NCI-H1048 (cell line): ENCODE measurements around the gene GLRX.
"Not testable (repeated sequence)": the region's sequence is repeated elsewhere in the genome, so short reads cannot be mapped to it uniquely, and the experiment has no call there.

Source experiments
- DNase-seq: peaks from one replicate; lab custom pipeline; 2025; lab: John Stamatoyannopoulos, UW

GLRX gene

DNA sequence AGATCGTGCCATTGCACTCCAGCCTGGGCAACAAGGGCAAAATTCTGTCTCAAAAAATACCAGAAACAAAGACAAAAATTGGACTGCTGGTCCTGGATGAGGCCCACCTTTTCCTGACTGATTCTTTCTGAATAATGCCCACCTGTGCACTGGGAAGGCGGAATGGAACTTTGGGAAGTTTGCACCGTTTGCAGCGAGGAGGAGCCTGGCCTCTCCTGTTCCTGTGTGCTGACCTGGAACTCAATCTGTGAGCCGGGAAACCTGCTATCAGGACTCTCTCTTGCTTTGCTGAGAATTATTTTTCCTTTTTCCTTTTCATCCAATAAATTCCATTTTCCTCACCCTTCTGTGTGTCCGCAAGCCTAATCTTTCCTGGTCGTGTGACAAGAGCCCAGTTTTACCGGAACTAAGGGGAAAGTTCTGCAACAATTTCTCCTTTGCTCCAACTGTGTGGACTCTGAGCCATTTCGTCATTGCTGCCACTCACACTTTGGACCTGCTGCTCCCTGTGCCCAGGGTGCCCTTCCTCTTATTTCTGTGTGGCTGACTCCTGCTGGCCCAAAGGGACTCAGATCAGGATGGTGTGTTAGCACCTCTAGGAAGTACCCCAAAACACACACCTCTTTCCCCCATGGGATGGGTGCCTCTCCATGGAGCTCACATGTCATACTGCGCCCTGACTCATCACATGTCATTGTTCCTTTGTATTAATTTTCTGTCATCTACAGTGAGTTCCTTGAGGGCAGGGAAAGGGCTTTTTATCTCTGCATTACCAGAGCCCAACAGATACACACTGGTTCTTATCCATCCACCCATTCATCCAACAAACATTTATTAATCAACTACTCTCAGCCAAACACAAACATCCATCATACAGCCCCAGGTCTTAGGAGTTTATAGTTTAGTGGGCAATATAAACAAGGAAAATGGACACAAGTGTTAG lies 4.7 kb upstream of the GLRX start:
- no peak for DNase-seq

DNA sequence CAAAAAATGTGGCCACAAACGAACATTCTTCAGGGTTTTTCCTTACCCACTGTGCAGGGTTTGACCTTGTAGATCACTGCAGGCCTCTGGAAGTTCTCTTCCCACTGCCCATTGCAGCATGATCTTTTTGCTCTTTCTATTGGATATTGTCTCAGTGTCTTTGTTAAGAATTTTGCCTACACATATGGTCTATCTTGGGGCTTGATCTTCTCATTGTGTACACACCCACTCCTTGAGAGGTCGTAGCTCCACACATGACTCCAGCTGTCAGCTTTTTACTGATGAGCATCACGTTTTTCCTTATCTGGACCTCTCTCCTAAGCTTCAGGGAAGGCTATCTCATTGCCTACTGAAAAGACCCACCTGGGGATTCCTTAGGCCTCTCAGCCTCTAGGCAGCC lies 3.0 kb upstream of the GLRX start:
- DNase-seq, result no peak

DNA sequence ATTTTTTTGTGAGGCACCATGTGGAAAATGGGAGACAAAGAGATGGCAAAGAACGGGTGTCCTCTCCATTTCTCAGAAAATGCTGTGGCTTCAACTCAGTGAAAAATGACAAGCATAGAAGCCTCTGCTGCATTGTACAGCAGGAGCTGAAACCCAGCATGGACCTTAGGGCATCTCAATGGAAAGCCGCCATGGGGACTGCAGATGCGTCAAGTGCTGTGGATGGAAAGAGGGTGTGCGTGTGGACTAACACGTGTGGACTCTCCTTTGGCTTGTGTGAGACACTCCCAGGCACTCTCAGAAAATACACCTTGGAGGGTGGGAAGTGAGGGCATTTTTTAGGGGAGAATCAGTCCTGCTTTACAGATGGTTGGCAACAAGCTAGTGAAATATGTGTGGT lies 2.2 kb upstream of the GLRX start:
- DNase-seq, result no peak

DNA sequence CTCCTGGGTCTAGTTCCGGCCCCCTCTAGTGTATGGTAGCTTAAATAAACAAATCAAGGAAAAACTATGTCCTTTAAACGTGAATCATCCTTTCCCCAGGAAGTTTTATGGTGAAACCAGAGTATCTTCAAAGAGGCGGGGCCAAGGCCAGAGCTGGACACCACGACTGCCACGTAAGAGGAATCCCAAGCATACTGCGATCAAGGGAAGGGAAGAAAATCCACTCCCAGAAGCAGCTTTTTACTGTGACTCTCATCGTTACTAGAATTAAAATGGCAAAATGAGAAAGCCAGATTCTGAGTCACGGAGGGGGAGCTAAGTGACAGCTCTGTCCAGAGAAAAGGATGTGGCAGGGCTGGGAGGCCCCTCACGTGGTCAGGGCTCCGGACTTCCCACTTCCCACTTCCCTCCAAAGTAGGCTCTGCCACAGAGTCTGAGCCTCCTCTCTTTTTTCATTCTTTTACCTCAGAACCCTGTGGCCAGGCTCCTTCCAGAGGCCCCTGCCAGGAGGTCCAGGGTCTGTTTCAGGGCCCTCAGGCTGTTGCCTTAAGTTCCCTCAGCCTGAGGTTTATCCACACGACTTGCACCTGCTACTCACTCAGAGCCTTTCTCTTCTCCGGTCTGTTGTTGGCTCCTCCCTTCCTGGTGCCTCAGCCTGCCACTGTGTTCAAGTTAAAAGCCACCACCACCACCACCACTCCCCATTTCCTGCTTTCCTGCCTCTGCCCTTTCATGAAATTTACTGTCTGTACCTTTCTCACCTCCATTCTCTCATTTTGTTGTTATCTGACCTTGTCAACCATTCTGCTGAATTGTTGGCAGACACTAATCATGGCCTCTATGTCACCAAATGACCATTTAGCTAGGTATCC lies 1.4 kb upstream of the GLRX start:
- DNase-seq, result no peak

DNA sequence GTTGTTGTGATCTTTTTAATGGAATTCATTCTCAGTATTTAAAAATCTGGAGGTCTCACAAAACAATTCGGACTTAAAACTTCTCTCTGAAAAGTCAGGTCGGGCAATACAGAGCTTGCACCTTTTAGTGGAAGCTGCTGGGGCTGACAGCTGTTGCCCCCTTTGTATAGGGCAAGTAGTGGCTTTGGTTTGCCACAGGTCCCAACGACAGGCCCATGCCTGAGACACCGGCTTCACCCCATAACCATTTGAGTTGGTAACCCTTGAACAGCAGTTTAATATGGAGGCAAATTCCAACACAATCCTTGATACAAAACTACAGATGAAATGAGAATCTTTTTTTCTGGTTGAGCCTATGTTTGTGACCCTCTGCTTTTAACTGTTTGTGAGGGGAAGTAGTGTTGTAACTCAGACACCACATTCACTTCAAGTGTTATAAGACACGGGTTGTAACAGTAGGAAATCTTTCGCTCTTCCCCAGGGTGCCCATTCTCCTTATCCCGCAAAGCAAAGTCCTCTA lies 752 bp upstream of the GLRX start:
- no peak for DNase-seq

DNA sequence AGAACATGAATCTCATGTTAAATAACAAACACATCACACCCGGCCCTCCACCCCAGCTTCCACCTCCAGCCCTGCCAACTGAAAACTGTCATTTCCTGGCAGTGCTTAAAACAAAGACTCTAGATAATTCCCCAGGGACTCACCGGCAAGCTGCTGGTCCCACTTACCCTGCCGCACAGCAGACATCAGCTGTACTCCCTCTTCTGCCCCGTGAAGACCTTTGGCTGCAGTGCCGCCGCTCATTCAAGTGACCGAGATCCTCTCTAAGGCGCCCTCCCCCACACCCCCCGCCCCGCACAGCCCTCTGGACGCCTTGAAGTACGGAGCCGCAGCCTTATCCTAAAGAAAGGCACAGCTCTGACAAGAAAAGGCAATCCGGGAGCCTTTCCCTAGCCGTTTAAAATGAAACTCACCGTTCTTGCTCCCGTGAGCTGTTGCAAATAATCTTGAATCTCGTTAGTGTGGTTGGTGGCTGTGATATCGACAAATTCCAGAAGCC lies 434 bp downstream of the GLRX start:
- no peak for DNase-seq

DNA sequence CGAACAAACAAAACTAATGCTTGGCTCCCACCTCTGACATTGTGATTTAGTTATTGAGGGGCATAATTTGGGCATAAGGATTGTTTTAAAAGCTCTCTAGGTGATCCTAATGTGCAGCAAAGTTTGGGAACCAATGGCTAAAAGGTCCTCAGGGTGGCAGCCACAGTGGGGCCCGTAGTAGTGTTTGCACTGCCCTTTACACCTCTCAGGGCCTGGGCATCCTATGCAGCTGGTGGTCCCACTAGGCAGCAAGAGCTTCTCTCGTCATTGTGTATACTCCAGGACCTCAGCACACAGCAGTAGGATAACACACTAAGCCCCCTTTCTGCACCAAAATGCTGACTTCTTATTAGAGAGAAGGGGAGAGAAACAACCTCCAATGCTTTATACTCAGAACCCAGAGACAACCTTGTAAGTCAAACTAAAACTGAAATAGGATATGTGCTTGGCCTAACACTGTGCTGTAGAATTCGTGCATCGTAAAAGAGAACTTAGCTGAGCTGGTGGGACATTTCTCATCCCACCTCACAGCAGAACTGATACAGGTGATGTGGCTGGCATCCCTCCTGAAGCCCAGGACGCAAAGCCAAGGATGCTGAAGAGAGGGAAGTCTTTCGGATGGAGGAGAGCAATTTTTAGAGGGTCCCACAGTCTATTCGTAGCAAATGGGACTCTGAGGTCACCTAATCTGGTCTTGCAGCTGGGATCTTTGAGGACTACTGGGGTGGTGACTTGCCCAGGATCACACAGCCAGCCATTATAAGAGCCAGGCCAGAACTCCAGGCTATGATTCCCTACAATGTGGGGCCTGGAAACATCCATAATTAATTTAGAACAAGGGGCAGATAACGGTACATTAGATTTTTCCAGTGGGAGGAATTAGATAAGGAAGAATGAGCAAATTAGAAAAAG lies 1.2 kb downstream of the GLRX start:
- DNase-seq, result no peak

DNA sequence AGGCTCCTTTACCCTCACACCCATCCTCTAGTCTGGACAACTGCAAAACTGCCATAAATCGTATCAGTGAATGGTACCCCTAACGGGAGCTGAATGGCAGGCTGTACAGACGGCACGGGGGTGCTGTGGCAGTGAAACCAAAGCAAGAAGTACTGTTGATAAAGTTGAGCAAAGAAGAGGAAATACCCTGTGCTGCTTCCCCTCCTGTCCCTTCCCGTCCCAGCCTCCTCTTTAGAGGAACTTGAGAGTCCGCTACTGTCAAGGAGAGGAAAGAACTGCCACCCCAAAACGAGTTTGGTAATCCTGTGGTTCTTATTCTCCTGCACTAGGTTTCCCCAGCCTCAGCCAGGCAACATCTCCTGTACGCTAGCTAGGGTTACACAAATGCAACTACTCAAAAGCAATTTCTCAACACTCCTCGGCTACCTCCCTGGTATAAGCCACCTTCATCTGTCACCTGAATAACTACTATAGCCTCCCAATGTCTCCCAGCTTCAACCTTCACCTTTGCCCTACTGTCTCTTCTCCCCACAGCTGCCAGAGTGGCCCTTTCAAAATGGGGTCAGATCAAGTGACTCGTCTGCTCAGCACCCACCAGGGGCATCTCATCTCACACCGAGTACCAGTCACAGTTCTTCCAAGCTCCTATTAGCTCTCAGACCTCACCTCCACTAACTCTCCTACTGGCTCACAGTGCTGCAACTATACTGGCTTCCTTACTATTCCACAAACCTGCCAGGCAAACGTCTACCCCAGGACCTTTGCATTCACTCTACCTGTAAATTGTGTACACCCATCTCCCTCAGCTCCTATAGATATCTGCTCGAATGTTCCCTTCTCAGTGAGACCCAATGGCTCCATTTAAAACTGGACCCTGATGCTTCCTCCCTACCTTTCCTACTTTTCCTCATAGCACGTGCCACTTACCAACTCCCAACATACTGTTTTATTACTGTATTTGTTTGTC lies 4.1 kb downstream of the GLRX start:
- no peak for DNase-seq

DNA sequence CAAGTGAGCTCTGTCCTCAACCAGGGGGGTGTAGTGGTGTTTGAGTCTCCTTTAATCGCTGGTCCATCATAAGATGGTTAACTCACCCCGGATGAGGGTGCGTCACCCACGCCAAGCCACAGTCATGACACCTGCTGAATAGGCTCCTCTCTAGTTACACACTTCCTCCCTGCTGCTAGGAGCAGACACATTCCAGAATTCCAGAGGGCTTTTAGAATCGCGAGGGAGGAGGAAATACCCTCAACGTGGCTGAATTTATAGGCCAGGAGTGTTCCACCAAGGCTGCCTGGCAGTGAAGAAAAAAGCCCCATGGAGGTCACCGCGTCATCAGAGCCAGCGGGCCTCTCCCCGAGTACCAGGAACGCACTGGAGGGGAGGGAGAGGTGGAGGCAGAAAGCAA lies 5.1 kb downstream of the GLRX start:
- no peak for DNase-seq

DNA sequence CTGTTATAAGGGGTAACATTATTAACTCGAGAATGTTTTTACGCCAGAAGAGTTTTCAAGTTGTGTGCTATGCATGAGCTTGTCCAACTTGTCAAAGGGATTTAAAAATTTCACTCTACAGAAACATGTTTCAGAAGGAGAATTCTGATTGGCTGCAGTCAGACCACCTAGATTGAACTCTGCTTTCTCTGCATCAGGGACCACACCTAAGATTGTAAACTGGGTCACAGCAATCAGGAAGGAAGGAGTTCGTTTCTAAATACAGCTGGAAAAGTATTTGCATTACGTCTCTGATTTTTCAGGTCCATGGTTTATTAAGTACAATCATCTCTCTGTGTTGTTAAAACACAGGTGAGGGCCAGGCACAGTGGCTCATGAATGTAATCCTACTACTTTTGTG lies 5.8 kb downstream of the GLRX start:
- no peak for DNase-seq

DNA sequence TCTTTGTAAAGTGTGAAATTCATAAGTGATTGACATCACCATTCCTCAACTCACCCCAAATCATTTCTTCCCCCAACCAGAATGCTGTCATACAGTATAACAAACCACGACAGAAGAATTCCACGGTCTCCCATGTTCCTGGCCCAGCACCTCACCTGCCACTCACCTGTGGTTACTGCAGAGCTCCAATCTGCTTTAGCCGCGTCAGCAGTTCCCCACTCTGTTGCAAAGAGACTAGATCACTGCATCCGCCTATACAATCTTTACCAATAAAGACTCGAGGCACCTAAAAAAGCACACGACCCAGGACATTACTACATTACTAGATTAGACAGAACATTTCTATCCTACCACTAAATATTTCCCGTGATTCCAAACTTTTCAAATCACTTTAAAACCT lies 6.2 kb downstream of the GLRX start:
- DNase-seq, result no peak

DNA sequence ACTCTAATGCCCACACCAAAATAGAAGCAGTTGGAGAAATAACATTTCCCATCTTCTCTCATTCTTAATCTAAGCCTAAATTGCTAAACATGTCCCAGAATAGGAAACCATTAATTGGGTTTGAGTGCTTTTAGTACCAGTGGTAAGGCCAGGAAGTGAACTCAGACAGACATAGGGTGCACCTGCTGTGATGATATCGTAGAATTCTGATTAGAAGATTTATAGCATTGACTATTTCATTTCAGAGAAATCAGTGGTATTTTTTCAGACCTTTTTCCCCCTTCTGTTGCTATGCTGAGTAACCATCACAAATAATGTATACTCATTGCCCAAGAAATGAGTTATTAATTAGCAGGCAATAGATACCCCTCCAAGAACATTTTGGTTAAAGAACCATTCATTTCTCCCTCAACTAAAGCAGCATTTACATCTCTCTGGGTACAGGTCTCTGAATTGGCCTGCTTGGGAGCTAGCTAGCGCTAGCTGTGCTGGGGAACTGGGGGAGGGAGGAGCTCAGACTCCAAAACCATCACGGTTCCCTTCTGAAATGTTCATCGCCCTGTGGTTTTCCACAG lies 7.3 kb downstream of the GLRX start:
- no peak for DNase-seq

DNA sequence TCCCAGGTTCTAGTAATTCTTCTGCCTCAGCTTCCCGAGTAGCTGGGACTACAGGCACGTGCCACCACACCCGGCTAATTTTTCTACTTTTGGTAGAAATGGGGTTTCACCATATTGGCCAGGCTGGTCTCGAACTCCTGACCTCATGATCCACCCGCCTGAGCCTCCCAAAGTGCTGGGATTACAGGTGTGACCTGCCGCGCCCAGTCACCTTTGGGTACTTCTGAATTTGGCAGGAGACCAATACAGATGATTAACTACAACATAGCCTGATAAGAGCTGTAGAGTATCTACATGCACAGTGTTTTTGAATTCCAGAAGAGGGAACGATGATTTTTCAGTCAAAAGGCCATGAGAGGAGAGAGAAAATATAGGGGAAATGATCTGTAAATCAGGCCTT lies 9.5 kb downstream of the GLRX start:
- DNase-seq, result not testable (repeated sequence)

DNA sequence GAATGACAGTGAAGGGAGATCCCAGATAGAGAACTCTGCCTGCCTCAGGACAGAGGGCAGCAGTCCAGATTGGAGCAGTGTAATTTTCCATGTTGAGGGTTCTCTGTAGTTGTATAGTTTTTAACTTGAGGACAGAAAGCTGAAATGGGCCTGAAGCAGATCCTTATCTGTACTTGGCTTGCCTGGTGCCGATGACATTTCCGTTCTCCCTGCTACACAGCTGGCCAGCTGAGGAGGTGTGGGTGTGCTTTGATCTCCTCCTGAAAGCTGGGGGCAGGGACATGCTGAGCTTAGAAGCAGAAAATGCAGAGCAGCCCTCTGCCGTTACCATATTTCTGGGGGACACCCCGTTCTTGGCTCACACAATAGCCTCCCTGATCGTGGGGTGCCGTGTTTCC lies 10.5 kb downstream of the GLRX start:
- no peak for DNase-seq

DNA sequence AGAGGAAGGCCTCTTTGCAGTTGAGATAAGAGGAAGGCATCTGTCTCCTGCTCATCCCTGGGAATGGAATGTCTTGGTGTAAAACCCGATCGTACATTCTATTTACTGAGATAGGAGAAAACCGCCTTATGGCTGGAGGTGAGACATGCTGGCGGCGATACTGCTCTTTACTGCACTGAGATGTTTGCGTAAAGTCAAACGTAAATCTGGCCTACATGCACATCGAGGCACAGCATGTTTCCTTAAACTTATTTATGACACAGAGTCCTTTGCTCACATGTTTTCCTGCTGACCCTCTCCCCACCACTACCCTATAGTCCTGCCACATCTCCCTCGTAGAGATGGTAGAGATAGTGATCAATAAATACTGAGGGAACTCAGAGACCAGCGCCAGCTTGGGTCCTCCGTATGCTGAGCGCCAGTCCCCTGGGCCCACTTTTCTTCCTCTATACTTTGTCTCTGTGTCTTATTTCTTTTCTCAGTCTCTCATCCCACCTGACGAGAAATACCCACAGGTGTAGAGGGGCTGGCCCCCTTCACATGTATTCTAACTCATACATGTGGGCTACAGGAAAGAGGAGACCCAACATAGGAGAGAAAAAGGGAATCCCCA lies 11.0 kb downstream of the GLRX start:
- DNase-seq, result not testable (repeated sequence)

DNA sequence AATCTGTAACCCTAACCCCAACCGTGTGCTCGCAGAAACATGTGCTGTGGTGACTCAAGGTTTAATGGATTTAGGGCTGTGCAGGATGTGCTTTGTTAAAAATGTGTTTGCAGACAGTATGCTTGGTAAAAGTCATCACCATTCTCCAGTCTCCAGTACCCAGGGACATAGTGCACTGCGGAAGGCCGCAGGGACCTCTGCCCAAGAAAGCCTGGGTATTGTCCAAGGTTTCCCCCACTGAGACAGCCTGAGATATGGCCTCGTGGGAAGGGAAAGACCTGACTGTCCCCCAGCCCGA lies 11.5 kb downstream of the GLRX start:
- DNase-seq, result not testable (repeated sequence)

DNA sequence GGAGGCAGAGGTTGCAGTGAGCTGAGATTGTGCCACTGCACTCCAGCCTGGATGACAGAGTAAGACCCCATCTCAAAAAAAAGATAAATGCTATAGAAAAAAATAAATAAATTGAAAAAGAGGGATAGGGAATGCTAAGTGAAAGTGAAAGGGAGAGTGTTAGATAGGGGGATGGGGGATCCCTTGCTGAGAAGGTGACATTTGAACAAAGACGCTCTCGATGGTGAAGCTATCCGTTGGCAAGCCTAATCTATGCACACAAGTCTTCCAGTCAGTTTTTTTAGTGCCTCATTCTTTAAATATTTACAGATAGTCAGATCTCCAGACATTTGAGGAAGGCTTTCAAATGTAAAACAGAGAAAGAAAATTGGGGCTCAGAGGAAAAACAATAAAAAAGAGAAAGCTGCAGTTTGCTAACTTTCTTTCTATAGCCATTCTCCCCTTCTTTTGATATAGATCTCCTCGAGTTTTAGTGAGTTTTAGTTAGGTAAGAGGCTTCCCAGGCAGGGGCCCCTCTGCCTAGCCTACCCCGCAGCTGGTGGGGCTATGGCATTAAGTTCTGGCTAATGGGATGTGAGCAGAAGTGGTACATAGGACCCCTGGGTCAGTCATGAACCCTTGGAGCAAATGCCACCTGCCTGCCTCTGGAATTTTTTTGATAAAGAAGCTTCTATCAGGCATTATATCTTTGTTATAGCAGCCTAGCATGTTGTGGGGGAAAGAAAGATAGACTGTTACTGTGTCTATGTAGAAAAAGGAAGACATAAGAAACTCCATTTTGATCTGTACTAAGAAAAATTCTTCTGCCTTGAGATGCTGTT lies 12.0 kb downstream of the GLRX start:
- no peak for DNase-seq

DNA sequence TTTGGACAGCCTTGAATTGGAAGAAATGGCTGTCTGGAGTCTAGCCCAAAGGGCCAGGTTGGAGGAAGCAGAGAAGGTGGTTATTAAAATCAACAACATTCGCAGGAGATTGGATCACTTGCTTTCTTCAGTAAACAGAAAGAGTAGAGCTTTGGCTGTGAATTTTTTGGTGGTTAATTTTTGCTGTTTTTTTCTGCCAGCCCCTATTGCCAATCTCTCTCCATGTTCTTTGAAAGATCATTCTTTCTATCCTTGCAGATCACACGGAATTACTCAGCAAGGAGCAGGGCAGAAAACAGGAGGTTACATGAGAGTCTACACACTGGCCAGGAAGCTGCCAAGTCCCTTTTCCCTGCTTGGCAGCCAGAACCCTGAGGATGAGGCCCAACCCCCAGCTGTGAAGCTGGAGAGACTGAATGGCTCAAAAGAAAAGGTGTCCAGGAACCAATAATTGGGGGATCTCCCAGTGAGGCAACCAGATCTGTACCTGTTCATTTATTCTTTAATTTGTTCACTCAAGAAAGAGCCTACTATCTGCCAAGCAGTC lies 13.0 kb downstream of the GLRX start:
- no peak for DNase-seq
